Heart left ventricle (tissue), 13 donors: ENCODE measurements around the gene EIF2S3B.
"Not testable (repeated sequence)": the region's sequence is repeated elsewhere in the genome, so short reads cannot be mapped to it uniquely, and the experiment has no call there.

Source experiments
- POLR2A ChIP-seq, 2 donors: fragments of 450-650 bp; IDR thresholded peaks; one replicate each; pipeline ENCODE4 v1.6.1; 2017; ENCODE audit warnings: antibody characterized with exemption in 2 of 2, mild to moderate bottlenecking in 2 of 2, moderate library complexity in 2 of 2
- TF ChIP-seq, protein P1 (sequence below), 12 donors: fragments of 200-600 bp; sonication (generic) in 4 of 12; IDR thresholded peaks; one replicate each; pipeline versions ENCODE4 v1.5.0 to v1.8.0; 2018 to 2022; ENCODE audit warnings: antibody characterized with exemption in 12 of 12, mild to moderate bottlenecking in 5 of 12
- donor health status: ischemic (EF 13 %, LVEDD 7.1; RV severe dilation, severe dysfunction).
- donor health status: DM: no; HTN: yes; CAD: no.
- donor health status: DM: no; HTN: no; CAD: no.
- donor health status: ischemic (EF 25% LVEDD 6.9; RV normal size, moderate dysfunction).
- donor health status: ischemic (EF 25% LVEDD 5.7; RV mildly dilated, moderate dysfunction).
- donor health status: ischemic (EF 35%, LVEDD 5.7; RV mildly dilated, moderate dysfunction).
- donor health status: nonischemic (EF 11% LVEDD 7.7; RV severe dilation, severe dysfunction).
- donor health status: DM: yes; HTN: yes; CAD: no.
- donor health status: PGD.
- donor health status: ischemic (EF 29% LVEDD 5.4; RV normal size, mild dysfunction).
- donor health status: nonischemic (EF 23%, LVEDD 6.1; RV moderate dilation, normal function).

DNA sequence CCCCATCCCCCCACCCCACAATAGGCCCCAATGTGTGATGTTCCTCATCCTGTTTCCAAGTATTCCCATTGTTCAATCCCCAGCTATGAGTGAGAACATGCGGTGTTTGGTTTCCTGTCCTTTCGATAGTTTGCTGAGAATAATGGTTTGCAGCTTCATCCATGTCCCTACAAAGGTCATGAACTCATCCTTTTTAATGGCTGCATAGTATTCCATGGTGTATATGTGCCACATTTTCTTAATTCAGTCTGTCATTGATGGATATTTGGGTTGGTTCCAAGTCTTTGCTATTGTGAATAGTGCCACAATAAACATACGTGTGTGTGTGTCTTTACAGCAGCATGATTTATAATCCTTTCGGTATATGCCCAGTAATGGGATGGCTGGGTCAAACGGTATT is 32.9 kb upstream of the EIF2S3B start:
- TF ChIP-seq, protein P1, sequence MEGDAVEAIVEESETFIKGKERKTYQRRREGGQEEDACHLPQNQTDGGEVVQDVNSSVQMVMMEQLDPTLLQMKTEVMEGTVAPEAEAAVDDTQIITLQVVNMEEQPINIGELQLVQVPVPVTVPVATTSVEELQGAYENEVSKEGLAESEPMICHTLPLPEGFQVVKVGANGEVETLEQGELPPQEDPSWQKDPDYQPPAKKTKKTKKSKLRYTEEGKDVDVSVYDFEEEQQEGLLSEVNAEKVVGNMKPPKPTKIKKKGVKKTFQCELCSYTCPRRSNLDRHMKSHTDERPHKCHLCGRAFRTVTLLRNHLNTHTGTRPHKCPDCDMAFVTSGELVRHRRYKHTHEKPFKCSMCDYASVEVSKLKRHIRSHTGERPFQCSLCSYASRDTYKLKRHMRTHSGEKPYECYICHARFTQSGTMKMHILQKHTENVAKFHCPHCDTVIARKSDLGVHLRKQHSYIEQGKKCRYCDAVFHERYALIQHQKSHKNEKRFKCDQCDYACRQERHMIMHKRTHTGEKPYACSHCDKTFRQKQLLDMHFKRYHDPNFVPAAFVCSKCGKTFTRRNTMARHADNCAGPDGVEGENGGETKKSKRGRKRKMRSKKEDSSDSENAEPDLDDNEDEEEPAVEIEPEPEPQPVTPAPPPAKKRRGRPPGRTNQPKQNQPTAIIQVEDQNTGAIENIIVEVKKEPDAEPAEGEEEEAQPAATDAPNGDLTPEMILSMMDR (IDR thresholded peaks at IDR 0.05) = not testable (repeated sequence)
- not testable (repeated sequence) for TF ChIP-seq POLR2A (IDR thresholded peaks at IDR 0.05)
